Measurements from ENCODE around the gene DGCR6L.
"Not testable (repeated sequence)": the region's sequence is repeated elsewhere in the genome, so short reads cannot be mapped to it uniquely, and the experiment has no call there.

The DGCR6L gene

DNA sequence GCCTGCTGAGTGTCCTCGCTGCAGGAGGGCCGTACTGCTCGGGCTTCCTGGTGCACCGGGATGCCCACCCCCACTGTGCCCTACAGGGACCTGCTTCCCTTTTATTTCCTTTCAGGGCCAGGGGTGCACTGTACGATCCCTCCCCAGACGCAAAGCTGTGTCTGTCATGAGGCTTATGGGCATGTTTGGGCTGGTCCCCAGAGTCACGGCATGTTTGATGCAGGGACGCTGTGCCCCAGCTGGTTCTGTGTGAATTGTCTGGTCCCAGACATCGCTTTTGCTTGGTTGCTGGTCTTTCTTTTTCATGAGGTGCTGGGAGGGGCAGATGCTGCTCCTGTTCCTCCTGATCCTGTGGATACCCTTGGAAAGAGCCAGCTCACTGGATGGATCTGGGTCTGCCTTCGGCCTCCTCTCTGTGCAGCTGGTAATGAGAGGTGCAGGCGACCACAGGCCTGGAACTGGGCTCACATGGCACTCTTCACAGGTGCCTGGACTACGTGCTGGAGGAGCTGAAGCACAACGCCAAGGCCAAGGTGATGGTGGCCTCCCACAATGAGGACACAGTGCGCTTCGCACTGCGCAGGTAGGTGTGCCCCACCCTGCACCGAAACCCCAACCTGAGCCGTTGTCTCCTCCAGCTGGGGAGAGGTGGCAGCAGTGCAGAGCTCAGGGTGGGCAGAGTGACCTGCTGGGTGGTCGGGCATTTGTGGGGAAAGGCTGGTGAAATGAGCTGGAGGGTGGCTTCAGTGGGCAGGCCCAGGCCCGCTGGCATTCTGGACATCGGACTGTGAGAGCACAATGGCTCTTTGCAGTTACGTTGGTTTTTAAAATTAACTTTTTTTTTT lies 10.8 kb downstream of the DGCR6L start:
- DNase-seq, result peak; percentile 43

DNA sequence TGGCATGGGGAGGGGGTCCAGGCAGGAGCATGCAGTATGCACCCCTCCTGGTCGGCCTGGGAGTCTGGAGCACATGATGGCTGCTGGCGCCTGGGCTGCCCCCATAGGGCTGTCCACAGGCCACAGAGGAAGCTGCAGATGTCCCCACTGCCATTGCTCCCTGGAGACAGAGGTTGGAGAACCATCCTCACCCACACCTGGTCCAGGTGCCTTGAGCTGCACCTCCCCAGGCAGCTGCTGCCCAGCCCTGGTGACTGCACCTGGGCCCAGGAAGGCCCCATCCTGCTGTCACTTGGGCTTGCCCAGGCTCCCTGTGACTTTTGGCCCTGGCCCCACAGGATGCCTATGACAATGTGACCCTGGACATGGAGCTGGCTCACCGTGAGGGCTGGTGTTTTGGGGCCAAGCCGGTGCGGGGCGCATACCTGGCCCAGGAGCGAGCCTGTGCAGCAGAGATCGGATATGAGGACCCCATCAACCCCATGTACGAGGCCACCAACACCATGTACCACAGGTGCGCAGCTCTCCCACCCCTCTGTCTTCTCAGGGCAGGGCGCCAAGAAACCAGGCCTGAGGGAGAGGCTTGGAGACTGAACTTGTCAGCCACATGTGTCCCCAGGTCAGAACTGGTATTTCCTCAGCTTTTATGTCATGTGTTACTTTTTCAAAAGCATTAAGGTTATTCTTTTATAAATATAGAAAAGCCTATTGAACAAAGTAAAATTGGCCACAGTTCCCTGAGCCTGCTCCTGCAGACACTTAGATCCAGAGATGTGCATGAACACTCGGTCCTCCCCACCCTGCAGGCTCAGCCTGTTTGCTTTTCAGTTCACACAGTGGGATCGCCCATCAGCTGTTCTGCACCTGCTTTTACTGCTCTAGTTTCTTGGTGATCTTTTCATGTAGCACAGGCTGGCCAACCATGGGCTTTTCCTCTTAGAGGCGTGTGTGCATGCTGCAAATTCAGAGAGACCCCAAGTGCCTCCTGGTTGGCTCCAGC lies 12.1 kb downstream of the DGCR6L start:
- DNase-seq, result peak; percentile 56

DNA sequence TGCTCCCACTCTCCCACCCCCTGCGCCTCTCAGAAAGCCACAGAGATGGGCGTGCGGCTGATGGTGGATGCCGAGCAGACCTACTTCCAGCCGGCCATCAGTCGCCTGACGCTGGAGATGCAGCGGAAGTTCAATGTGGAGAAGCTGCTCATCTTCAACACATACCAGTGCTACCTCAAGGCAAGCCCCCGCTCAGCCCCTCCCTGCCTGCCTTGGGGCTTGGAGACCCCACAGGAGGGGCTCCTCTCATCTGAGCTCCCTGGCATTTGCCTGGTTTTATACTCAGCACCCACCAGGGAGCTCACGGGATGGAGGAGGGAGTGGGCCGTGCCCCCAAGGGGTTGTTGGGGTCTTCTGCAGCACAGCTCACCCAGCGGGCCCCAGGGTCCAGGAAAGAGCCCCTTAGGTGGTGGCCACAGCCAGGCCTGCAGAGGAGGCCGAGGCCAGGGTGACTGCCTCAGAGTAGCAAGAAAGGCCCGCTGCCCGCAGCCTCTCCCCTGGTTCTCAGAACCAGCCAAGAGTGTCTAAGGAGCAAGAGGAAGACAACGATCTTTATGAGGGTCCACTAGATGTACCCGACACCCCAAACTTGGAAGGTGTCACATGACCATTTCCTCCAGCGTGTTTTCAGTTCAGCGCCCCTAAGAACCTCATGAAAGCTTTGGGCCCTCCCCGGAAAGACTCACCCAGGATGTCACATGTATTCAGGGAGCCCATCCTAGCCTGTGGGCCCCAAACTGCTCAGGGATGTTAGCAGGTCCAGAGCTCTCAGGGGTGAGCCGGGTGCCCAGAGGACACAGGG lies 13.0 kb downstream of the DGCR6L start:
- DNase-seq, result not testable (repeated sequence)

DNA sequence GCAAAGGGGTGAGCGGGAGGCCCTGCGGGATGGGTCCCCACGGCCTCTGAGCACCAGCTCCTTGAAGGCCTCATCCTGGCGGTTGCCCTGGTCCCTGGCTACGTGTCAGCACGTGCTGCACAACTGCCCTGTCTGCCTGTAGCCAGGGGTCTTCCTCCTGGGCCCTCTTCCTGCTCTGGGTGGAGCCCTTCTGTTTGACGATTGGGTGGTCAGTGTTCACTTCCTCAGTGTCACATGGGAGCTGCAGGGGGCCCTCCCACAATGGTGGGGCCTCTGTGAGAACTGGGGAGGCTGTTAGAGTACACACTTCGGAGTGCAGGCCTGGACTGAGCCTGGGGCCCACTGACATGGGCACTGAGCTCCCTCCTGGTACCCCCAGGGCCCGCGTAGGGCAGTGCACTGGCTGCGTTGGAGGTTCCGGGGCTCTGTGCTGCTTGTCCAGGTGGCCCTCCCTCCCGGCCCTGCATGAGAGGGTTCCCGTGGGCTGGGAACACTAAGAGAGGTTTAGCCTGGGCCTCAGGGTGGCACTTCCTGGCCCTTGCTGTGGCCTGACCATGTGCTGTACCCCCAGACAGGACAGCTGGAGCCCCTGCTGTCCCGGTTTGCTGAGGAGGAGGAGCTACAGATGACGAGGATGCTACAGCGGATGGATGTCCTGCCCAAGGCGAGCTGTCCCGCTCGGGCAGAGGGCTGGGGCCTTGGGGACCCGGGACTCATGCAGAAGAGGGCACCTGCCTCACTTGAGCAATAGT lies 13.8 kb downstream of the DGCR6L start:
- no peak for DNase-seq

DNA sequence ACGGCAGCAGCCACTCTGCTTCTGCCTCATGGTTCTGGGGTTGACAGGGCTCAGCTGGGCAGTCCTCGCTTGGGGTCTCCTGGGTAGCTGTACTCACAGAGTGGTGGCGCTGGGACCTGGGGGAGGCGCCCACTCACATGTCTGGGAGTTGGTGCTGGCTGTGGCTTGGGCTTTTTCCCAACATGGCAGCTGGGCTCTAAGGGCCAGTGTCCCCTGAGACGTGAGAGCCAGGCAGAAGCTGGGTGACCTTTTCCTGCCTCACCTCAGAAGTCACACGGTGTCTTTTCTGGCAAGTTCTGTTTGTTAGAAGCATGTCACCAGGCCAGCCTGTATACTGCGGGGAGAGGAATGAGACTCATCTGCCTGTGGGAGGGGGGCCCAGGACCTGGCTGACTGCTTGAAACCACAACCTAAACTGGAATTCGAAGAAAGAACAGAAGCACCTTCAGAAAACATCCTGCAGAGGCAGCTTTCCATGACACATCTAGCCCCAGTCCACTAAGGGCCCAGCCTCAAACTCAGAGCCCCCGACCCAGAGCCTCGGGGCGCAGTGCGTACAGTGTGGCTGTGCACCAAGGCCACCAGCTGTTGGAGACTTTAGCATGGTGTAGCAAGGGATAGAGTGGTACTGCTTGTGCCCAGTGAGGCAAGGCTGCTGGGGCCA lies 14.5 kb downstream of the DGCR6L start:
- DNase-seq, result not testable (repeated sequence)

DNA sequence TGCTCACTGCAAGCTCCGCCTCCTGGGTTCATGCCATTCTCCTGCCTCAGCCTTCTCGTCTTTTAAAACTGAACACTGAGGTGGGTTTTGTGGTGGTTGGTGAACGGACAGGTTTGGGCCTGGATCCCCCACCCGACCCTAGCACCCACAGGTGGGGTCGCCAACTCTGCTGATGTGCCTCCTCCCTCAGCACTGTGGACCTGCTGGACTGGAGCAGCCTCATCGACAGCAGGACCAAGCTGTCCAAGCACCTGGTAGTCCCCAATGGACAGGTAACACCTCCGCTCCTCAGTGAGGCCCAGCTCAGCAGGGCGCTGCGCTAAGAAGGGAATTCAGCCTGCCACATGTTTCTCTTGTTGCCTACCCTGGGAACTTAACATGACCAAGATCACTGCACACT lies 15.2 kb downstream of the DGCR6L start:
- no peak for DNase-seq

DNA sequence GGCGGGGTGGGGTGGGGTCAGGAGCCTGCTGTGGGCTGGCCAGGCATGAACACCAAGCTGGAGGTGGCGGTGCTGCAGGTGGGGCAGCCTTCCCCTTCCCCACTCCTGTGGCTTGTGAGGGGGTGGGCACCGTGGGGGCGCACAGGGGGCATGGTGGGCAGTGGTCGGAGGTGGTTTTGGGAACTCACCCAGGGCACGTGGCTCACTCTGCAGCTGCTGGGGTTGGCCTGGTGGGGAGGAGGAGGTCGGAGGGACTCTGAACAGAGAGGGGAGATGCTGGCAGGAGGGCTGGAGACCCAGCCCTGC lies 16.7 kb downstream of the DGCR6L start:
- DNase-seq, result not testable (repeated sequence)

DNA sequence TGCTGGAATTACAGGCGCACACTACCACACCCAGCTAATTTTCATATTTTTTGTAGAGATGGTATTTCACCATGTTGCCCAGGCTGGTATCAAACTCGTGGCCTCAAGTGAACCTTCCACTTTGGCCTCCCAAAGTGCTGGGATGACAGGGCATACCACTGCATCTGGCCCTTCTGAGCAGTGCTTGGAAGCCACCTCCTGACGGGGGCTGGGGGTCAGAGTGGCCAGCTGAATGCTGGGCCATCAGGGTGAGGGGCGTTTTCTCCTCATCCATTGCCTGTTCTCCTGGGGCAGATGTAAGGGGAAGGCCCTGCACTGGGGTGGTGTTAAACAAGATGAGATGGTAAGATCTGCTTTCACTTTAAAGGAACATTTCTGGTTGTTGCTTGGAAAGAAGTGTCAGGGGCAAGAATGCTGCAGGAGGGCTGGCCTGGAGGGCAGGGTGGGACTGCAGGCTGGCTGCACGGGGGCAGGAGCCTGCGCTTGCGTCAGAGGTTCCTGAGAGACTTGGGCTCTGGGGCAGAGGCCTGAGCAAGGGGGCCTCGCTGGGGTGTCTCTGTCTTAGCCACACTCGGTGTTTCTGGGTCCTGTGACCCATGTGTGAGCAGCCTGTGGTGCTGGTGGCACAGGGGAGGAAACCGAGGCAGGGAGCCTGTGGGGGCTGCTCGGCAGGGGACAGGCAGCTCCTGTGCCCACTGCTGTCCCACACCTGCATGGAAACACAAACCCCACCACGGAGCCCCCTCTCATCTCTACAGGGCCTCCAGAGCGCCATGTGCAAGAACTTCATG lies 17.2 kb downstream of the DGCR6L start:
- DNase-seq, result no peak

DNA sequence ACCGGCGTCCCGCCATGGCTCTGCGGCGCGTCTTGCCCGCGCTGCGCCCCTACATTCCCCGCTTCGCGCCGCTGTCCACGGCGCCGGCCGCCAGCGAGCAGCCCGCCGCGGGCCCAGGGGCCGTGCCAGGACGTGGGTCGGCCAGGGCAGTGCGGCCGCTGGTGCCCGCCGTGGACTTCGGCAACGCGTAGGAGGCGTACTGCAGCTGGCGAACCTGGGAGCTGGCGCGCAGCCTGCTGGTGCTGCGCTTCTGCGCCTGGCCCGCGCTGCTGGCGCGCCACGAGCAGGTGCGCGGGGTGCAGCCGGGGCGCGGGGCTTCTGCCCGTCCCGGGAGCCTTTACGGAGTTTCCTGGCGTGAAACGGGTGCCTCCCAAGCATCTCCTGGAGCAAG lies 20.1 kb downstream of the DGCR6L start:
- no peak for DNase-seq

DNA sequence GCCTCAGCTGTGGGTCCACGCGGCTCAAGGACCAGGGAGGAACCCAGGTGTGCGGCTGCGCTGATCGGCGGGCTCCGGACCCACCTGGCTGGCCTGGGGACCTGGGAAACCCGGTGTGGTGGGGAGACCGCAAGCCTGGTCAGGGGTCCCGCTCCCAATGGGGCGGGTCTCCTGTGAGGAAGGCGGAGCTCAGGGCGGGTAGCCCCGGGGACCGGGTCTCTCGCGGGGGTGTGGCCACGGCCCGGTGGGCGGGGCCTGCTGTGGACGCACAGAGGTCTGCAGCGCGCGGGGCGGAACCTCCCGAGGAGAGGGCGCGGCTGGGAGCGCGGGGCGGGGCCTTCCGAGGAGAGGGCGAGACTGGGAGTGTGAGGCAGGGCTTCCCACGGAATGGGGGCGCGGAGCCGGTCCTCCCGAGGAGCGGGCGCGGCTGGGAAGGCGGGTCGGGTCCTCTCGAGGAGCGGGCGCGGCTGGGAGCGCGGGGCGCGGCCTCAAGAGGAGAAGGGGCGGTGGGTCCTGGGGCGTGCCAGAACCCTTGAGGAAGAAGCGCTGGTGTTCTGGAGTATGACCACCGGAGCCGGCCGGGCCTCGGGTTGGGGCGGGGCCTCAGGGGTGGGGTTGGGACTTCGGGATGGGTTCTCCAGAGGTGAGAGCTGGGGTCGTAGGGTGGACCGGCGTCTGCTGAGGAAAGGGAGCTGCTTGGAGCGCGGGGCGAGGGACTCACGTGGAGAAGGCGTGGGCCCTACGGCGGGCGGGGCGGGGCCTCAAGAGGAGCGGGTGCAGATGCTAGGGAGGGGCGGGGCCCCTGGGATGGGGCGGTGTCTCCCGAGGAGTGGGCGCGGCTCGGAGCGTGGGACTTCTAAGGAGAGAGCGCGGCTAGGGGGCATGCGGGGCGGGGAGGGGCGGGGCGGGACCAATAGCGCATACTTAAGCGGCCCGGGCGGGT lies 20.8 kb downstream of the DGCR6L start:
- peak; percentile 97 for DNase-seq

DNA sequence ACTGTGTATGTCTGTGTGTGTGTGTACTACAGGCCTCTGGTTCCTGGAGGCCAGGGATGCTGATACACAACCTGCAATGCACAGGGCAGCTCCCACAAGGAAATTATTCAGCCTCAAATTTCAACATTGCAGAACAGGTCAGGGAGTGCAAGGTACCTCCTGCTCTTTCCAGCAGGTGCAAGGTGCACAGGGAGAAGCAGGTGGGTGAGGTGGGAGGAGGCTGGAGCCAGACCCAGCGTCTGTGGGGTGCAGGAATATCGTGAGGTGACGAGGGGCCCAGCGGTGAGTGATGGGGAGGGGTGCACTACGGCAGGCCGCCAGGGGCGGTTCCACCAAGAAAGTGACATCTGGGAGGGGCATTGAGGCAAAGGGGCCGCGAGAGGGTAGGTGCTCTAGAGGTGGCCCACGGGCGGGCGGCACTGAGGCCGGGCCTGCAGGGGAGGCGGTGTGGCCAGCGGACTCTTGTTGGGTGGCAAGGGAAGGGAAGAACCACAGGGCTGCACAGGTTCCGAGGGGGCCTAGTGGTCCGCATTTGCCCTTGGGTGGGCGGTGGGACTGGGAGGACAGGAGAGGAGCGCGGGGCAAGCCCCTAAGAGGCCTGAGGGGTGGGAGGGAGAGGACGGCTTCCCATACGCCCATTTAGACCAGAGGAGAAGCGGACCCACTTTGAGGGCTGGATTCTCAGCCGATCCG lies 21.6 kb downstream of the DGCR6L start:
- no peak for DNase-seq

DNA sequence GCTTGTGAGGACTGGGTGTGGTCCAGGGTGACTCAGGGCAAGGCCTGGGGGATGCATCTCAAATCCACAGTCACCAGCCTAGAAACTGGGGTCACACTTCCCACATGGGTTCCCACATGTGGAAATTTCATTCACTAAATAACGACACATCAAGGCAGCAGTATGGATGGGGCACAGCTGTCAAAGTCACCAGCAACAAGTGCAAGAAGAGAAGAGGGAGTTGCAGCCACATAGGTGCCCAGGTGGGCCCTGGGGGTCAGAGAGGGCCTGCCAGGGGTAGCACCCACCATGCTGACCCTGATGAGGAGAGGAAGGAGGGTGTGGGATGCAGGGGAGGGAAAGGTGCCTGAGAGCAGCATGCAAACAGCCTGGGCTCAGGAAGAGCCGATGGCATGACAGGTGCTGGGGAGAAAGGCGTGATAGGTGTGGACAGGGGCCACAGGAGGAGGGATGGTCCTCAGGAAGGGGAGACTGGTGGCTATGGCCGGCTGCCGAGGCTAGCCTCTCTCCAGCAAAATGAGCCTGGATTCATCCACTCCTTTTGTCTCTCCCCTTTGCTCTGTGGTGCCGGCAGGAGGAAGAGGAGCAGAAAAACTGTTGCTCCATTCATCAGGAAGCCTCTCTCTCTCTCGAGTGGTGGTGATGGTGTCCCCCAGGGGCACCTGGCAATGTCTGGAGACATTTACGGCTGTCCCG lies 22.3 kb downstream of the DGCR6L start:
- DNase-seq, result no peak

DNA sequence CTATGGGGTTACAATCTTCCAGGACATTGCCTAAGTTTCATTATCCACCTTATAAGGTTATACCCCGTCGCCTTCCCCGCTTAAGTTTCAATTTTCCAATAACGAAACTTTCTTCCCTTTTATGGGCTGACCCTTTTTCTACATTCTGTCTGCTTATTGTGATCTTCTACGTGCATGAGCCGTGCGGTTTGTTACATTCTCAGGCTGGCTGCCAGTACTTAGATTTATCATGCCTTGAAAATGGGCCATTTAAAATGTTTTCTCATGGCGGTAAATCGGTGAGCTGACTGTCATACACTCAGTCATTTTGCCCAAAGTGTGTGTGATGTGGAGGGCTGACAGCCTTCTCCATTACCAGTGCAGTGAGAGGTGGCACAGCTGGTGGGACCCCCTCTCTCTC lies 23.3 kb downstream of the DGCR6L start:
- DNase-seq, result no peak

DNA sequence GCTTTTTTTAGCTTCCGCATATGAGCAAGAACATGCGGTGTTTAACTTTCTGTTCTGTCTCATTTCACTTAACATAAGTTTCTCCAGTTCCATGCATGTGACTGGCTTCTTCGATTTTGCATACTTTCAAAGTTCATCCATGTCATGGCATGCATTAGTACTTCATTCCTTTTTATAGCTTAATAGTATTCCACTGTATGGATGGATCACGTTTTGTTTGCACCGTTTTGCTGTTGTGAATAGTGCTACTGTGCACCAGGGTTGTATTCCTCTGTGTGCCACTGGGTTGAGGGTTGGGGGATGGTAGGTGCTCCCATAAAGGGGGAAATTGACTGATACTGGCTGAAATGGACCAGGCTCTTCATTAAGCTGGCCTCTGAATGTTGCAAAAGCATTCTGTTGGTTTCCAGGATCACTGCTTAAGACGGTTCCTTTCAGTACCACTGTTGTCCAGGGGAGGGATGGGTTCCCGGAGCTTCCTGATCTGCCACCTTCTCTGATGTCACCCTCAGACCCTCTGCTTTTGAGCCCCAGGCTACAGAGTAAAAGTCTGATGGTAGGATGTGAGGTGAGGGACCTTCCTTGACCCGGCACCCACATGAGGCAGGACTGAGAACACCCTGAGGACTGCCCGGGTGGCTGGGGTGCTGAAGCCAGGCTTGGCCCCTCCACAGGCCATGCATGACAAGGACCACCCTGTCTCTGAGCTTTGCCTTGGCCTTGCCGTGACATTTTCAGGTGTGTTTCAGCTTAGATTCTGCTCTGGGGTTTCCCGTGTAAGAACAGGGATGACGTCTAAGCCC lies 24.4 kb downstream of the DGCR6L start:
- DNase-seq, result no peak

DNA sequence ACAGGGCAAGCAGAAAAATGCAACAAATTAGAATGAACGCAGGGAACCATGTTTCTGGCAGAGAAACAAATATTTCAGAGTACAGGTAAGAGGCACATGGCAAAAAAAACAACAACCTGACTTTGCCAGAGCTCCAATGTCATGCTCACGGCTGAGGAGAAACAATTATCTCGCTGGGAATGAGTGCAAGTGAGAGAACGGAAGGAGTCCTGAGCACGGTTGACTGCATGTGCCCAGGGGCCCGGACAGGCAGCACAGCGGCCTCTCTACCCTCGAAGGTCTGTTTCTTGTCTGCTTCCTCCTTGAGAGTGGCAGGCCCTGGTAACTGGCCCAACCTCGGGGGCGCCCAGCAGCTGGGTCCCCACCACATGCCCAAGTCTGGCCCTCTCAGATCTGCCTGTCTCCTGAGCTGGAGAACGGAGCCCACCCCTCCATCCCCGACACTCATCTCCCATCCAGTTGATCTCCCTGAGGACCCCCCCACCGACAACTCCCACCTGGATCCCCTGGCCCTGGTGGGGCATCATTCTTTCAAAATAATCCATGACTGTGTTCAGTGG lies 27.1 kb downstream of the DGCR6L start:
- no peak for DNase-seq

DNA sequence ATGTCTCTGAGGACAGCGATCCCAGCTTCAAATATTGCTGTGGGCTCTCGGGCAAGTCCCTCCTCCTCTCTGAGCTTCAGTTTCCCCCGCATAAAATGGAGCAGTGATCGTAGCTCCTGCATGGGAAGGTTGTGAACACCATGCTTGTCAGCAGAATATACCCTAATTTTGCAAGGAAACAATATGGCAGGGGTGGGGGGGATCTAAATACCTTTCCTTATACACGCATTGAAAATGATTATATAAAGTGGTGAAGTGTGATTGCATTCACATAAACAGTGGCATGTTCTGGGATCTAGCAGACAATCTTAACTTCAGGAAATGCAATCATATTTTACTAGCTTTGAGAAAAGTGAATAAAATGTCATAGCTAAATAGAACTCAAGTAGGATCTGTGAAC lies 27.8 kb downstream of the DGCR6L start:
- DNase-seq, result no peak

DNA sequence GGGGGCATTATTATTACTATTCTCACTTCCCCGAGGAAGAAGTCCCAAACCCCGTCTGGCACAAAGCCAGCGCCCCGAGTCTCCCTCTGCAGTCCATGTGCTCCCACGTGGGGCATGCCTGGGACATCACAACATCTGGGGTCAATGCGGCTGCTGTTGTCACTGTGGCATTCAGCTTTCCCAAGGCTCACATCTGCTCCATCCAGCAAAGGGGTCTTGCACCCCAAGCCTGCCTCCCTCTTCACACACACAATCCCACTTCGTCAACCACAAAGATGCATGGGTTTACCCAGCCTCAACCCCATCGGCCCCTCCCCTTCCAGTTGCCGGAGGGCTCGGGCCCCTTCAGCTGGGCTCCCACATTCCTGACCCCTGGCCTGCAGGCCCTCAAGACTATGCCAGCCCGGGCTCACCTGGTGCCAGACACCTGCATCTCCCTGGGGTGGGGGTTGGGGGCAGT lies 28.2 kb downstream of the DGCR6L start:
- no peak for DNase-seq

Data from activated effector memory CD4-positive, alpha-beta T cell treated with anti-CD3 and anti-CD28 coated beads, Interleukin-2, amount 50 U/mL, for 16 hours (primary cell).